SU-DHL-6 (cell line): ENCODE measurements around the gene SBNO2.

Experiments
- CTCF ChIP-seq: fragments of 200-600 bp; sonication (generic); IDR thresholded peaks from one replicate; pipeline ENCODE4 v1.5.1; 2017; ENCODE audit warnings: antibody characterized with exemption, mild to moderate bottlenecking, low read length, moderate library complexity; ENCODE audit not compliant: insufficient read depth, poor library complexity, severe bottlenecking
- EZH2phosphoT487 ChIP-seq: fragments of 200-600 bp; sonication (generic), shearing (Covaris generic); conservative IDR thresholded peaks from 2 replicates; pipeline ENCODE4 v1.6.1; 2018; ENCODE audit warnings: mild to moderate bottlenecking, antibody characterized with exemption, low read length, moderate library complexity, mixed read lengths

GRCh38 chr19:1157931-1158884 is 15.9 kb downstream of the SBNO2 start:
- no peak for TF ChIP-seq CTCF
- no peak for TF ChIP-seq EZH2phosphoT487
